Kasumi-1 (cell line): Measurements from ENCODE around the gene CFAP97.
"Not testable (repeated sequence)": the region's sequence is repeated elsewhere in the genome, so short reads cannot be mapped to it uniquely, and the experiment has no call there.

Experiments
- DNase-seq, 2 experiments: peaks; one replicate each; lab custom pipeline; 2025; lab: John Stamatoyannopoulos, UW

Gene CFAP97

DNA sequence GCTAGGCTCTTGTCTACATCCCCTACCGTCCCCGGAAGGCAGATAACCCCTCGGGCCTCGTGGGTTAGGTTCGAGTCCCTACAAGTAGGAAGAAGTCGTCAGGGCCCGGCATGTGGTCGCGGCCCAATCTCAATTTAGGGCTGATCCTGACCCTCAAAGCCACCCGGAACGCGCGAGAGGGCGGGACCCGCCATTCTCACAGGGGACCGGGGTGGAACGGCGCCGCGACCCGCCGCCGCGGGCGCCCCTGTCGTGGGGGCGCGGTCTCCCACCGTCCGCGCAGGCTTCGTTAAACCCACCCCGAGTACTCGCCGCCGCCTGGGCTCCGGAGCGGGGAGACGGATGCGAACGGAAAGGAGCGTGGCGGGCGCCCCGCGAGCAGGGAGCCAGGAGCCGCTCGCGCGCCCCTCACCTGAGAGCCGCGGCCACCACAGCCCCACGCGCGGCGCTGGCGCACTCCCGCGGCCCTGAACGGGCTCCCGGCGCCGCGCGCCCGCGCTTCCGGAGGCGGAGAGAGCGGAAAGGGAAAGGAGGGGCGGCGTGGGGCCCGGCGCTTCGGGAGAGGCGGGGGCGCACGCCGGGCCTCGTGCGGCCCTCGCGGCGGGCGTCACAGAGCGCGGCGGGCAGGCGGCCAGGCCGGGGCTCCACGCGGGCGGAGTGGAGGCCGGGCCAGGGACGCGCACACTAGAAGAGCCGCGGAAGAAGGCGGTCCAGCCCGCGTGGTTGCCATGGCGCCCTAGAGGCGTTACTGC, at the start of gene CFAP97:
CFAP97 (minus strand) TSS at position 515 of the 752 bp plus-strand sequence. CDS start 12,804 bp downstream, outside the sequence.
- DNase-seq = peak; percentile 62 to 87

DNA sequence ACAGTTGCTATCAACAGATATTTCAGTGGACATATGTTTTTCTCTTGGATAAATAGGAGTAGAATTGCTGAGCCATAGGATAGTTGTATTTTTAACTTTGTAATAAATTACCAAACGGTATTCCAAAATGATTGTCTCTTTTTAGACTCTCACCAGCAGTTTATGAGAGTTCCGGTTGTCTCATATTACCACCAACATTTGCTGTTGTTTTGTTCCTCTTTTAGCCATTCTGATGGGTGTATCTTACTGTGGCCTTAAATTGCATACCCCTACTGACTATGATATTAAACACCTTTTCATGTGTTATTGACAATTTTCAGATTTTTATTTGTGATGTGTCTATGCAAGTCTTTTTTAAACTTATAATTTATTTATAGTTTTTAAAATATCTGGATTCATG, 45.3 kb upstream of the CFAP97 start:
- DNase-seq = peak; percentile 20 to 71

DNA sequence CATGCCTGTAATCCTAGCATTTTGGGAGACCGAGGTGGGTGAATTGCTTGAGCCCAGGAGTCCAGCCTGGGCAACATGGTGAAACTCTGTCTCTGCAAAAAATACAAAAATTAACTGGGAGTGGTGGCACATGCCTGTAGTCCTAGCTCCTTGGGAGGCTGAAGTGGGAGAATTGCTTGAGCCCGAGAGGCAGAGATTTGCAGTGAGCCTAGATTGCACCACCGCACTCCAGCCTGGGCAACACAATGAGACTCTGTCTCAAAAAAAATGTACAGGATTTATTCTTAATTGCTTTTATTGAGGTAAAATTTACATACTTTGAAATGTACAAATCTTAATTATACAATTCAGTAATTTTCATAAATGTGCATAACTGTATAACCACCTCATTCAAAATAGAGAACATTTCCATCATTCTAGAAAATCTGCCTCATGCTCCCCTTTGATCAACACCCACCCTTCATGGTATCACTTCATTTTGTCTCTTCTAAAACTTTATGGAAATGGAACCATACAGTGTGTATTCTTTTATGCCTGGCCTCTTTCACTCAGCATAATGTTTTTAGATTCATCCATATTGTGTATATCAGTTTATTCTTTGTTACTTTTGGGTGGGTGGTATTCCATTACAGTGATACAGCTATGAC, 44.7 kb upstream of the CFAP97 start:
- no peak for DNase-seq

DNA sequence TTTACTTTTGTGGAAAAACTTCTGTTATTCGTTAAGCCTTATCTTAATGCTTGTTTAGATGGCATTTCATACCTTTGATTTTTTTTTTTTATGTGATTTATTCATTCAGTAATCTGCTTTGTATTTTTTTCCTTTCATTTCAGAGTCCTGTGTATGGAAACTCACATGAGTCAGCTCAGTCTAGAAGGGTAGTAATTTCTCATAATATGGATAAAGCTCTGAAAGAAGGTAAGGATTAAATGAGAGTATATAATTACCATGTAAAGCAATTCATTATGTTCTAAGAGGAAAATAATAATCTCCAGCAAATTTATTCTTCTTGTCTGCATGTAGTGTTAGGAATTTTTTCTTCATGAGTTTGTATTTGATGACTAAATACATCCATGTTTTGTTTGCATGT, 43.4 kb upstream of the CFAP97 start:
- DNase-seq = no peak

DNA sequence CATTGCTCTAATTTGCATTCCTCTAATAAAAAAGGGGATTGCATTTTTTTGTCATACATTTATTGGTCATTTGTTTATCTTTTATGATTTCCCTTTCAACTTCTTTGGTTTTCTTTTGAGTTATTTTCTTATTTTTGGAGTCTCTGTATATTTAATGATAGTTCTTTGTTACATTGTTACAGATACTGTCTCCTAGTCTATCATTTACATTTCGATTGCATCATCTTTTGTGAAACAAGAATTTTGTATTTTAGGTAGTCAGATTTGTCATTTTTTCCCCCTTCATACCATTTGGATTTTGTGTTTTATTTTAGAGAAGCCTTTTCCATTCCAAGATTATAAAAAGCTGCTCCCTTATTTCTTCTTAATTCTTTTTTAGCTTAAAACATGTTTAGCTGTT, 42.7 kb upstream of the CFAP97 start:
- DNase-seq = no peak

DNA sequence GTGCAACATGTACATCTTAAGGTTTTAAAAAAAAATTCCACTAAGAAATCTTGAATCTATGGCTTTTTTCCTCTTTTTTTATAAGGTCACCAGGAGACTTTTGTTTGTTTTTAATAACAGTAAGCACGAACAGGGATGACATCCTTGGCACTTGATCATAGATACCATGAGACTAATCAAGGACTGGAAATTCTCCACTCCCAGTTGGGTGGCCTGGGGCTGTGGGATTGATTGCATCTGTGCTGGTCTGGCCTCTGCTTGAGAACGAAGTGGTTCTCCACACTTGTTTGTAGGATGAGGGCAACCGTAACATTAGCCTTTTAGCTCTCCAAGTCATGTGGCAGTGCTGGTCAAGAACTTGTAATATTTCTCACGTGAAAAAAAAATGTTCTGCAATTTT, 41.0 kb upstream of the CFAP97 start:
- DNase-seq = no peak

DNA sequence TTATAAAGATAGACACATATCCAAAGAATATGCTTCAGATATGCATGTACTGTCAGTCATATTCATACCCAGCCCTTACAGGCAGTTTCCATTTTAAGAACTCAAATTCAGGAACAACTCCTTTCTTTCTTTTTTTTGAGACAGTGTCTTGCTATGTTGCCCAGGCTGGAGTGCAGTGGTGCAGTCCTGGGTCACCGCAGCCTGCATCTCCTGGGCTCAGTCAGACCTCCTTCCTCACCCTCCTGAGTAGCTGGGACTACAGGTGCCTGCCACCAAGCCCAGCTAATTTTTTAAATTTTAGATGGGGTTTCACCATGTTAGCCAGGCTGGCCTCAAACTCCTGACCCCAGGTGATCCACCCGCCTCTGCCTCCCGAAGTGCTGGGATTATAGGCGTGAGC, 40.1 kb upstream of the CFAP97 start:
- DNase-seq = no peak

DNA sequence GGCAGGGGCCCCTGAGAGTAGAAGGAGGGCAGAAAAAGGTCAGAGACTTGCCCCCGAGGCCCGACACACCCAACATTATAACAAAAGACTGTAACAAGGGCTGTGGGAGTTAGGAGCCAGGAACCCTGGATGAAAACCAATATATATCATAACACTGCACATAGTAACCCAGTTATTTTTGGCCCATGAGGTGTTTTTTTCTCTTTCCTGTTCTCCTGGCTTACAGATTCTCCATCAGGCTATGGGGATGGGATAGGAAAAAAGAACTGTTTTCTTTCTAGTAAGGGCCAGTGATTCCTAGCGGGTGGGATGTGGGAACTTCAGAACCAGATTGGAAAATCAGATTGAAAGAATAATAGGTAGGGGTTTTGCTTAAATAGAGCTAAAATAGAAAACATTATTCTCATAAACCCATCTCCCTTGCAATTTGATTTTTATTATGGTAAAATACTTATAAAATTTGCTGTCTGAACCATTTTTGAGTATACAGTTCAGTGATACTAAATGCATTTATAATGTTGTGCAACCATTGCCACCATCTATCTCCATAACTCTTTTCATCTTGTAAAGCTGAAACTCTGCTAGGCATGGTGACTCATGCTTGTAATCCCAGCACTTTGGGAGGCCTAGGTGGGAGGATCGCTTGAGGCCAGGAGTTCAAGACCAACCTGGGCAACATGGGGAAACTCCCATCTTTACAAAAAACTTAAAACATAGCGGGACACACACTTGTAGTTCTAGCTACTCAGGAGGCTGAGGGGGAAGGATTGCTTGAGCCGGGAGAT, 39.1 kb upstream of the CFAP97 start:
- DNase-seq = no peak

DNA sequence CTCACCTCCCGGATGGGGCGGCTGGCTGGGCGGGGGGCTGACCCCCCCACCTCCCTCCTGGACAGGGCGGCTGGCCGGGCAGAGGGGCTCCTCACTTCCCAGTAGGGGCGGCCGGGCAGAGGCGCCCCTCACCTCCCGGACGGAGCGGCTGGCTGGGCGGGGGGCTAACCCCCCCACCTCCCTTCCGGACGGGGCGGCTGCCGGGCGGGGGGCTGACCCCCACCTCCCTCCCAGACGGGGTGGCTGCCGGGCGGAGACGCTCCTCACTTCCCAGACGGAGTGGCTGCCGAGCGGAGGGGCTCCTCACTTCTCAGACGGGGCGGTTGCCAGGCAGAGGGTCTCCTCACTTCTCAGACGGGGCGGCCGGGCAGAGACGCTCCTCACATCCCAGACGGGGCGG, 36.7 kb upstream of the CFAP97 start:
- not testable (repeated sequence) for DNase-seq

DNA sequence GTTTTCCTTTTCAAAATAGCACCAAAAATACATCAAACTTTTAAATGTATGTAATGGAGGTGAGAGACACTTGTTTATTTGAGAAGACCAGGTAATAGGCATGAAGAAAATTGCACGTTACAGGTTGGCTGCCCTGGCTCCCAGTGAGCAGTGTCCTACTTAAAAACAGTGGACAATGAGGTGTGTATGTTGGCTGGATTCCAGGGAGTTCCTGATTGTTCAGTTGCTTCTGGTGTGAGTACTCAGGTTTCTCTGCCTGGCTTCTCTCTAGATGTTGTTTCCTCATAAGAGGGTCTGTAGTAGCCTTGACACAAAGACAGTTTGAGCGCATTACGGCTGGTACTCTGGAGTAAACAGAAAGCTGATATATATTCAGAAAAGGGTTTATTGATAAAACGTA, 35.0 kb upstream of the CFAP97 start:
- no peak for DNase-seq

DNA sequence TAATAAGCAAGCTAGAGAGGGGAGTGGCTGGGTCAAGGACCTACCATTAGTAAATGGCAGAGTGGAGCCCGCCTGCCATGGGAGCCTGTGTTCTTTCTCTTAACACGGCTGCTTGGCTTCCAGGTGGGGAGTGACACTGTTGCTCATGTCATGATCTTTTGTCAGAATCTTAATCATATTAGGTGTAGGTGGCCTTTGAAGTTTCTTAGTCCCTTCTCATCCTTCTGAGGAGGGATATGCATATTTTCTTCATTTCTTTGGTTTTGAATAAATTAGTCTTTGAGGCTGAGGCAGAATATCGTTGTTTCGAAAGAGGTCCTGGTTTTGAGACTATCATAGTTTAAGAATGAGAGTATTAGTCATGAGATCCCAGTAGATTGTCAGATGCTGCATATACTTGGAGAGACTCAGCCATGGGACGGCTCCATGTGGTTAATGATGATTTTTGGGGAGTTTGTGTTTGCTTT, 34.4 kb upstream of the CFAP97 start:
- DNase-seq = no peak

DNA sequence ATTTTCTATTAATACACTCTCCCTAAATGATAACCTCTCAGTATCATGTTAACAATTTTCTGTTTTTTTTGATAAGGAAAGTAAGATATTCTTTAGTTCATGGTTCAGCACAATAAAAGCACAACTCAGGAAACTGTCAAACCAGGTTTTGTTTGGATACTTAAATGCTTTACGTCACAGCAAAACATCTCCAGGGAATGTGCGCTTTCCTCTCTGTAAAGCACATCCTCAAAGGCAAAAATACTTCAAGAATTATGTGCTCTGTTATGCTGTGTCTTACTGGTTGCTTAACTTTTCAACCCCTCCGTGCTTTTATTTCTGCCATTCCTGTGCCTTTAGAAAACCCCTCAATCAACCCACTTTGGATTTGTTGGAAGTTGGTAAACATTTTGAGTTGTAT, 33.4 kb upstream of the CFAP97 start:
- DNase-seq = no peak

DNA sequence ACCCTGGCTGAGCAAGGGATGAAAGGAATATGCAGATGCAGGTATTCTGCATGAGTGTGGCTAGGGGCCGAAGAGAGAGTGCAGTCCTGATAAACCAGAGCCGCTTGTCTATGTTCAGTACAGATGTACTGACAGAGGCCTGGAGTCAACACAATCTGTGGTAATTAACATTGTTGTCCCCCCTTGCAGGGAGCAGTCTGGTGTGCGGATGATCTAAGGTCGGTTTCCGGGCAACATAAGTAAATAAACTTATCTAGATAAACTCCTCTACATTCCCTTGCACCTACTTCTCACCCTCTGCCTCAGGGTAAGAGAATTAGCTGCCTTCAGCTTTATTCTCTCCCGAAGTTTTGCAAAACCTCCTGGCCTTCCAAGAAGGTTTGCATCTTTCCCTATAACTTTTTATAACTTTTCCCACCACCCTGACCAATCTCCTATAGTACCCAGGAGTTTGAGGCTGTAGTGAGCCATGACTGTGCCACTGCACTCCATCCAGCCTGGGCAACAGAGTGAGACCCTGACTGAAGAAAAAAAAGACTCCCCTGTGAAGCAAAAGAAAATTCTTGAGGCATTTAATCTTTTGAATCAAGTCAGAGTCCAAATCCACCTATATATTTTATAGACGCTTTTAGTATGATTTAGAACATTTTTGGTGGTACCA, 32.2 kb upstream of the CFAP97 start:
- no peak for DNase-seq

DNA sequence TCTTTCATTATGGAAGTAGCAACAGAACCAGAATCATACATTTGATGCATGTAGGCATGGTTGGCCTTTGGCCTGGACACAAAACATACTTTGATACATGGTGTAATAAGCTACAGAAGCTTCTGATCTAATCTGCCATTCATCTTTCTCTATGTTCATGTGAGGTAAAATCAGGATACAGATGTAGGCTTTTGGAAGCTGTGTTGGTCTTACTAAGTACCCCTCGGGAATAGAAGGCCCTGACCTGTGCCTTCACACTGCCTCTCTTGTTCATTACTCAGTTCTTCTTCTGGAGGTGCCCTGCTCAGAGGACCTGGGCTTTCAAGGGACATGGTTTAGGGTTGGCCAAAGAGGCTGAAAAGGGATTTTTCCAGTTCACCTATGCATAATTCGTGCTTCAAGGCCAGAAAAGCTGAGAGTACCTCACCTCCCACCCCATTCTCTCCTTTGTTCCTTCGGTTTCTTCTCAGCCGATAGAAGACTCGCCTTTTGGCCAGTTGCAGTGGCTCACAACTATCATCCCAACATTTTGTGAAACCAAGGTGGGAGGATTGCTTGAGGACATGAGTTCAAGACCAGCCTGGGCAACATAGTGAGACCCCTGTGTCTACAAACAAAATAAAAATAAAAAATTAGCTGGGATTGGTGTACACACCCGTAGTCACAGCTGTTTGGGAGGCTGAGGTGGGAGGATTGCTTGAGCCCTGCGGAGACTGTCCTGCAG, 31.5 kb upstream of the CFAP97 start:
- DNase-seq = no peak

DNA sequence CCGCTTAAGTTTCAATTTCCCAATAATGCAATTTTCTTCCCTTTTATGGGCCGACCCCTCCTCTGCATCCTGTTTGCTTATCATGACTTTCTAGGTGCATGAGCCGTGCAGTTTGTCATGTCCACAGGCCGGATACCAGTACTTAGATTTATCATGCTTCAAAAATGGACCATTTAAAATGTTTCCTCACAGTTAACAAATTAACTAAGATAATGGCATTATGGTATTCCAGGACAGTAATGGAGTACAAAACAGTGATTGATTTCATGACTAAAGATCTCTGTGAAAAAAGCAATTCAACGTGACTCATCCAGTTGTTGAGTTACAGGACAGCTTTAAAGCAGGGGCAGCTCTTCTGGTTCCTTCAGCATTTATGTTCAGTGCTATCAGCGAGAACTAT, 28.6 kb upstream of the CFAP97 start:
- DNase-seq = no peak

DNA sequence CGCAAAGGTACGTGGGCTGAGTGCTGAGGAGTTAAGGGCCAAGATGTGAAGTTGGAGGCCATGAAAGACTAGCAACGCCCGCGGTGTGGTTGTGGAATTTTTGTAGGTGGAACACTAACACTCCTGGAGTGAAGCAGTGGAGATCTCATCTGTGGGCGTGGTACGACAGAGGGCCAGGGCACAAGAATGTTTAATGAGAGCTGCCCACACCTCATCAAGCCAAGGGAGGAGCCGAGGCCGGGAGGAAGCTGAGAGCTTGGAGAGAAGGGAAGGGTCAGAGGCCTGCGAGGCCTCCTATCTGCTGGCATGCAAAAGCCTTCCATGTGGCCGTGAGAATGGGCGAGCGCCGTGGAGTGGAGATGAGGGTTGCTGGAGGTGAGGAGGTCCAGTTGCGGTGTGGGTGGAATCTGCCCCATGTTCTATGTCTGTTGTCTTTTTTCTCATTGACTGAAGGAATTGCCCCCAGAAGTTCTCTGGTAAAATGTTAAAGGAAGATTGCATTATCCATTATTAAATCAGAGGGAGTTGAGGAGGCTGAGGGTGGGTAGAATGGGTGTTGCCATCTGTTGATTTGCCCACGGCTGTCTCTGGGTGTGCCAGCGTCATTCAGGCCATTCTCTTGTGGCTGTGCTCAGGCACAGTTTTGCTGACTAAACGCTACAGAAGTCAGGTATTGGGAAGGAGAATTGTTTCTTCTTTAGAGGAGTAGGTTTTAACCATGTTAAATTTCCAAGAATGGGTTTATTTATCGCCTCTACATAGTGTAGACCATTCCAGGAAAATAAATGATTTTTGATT, 25.4 kb upstream of the CFAP97 start:
- DNase-seq = no peak

DNA sequence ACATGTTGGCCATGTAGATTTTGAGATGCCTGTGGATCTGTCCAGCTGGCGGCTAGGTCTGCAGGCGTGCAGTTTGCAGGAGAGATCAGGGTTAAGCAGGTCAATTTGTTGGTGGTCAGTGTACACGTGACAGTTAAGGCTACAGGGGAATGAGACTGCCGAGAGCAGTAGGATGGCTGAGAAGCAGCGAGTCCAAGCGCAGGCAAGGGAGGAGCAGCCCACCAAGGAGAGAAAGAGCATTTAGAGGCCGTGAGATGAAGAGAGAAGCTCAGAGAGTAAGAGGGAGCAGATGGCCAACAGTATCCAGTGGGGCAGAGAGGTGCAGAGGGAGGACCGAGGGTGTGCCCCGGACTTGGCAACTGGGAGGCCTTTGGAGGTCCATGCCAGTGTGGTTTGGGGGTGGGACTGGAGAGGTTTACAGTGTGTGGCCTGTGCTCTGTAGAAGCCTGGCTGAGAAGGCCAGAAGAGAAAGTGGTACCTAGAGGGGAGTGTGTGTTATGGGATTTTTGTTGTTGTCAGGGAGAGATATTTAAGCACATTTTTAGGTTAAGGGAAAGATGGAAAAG, 24.0 kb upstream of the CFAP97 start:
- DNase-seq = no peak

DNA sequence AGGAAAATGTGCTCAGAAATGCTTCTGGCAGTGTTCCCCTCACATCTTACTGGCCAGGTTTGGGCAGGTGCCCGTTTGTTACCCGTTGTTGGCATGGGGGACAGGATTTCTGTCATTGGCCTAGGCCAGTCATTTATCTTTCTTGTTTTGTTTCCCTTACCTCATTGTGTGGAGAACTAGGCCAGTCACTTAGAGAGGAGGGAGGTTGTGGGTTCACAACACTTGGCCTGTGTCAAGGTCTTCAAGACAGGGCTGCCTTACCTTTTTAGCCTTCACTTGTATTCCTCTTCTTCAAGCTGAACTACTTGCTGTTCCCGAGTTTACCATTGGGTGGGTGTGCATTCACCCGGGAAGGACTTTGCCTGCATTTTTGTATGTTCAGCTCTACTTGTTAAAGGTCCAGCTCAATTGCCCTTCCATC, 23.3 kb upstream of the CFAP97 start:
- peak in 1 of 2 experiments; percentile 25 for DNase-seq

DNA sequence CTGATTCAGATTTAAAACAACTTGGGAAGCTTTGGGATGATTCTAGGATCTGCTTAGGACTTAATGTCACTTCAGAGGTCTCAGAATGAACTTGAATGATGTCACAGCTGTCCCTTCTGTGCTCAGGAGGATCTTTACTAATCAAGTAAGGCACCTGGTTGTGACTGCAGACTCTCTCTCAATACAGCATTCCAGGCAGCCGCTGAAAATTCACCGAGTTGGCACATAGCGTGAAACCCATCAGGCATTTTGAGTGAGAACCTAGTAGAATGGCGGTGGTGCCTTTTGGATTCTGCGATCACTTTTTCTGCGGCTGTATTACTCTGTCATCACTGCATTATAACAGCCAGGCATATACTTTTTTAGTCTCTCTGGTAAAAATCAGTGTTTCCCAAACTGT, 22.1 kb upstream of the CFAP97 start:
- no peak for DNase-seq

DNA sequence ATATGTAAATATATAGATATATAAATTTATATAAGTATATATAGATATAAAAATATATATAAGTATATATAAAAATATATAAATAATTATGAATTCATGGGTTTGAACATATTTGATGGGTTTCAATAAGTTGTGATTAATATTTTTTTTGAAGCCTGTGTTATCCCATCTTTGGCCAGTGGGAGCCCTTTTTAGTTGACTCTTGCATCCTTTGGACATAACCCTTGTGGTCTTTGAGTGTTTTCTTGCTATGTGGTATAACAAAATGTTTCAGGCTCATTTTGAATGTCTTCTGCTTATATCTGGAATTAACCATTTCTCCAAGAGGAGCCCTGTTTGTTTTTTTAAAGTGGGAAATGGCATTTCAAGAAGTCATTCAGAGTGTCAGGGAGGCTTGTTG, 20.8 kb upstream of the CFAP97 start:
- DNase-seq = peak in 1 of 2 experiments; percentile 38
